ENCODE measurements around the gene PARVA.
"Not testable (repeated sequence)": the region's sequence is repeated elsewhere in the genome, so short reads cannot be mapped to it uniquely, and the experiment has no call there.

The PARVA gene

DNA sequence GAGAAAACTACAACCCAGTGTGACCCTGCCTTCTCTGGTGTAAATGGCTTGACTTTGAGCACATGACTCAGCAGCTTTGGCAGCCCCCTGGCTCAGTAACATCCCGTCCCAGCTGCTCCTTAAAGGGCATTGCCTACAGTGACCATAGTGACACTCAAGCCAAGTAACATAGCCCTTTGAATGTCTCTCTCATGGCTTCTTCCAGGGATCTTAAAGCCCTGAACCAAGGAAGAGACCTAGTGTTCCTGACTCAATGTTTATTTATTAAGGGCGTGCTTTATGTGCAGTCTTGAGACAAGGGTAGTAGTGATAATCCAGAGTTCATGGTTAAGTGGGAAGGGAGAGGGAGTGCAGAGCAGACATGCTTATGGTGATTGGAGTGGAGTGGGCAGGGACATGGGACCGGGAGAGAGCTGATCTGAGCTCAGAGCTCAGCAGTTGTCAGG lies 125.7 kb downstream of the PARVA start:
- DNase-seq (ENCODE audit: low read depth in 2 of 2): no peak

DNA sequence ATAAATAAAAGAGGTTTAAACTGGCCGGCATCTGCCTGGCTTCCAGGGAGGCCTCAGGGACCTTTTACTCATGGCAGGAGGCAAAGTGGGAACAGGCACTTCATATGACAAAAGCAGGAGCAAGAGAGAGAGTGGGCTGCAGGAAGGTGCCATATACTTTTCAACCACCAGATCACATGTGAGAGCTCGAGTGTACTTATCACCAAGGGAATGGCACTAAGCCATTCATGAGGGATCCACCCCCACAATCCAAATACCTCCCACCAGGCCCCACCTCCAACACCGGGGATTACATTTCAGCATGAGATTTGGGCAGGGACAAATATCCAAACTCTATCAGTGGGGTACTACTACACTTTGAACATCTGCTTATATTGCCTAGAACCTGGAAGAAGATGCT lies 126.5 kb downstream of the PARVA start:
- DNase-seq (ENCODE audit: low read depth in 2 of 2): no peak

DNA sequence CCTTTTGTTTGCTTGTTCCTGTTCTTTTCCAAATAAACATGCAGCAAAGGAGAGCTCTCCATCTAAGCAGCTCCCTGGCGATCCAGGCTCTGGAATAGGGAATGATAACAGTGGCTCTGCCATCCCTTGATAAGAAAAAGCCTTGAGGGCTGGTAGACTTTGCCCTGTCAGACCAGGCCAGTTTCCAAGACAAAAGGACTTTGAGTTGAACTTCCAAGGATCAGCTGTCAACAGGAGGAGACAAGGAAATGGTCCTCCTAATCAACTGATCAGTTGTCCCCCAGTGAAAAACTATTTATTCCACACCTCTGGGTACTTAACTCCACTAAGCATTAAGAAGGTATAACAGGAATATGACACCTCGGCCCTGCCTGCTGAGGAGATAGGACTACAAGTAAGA lies 127.8 kb downstream of the PARVA start:
- no peak for DNase-seq (ENCODE audit: low read depth in 2 of 2)

- DNase-seq (ENCODE audit: low read depth in 2 of 2): no peak
These were observed 129.1 kb downstream of the PARVA start for GRCh38 chr11:12506404-12506921.

GRCh38 chr11:12507391-12507790 lies 130.0 kb downstream of the PARVA start:
- no peak for DNase-seq (ENCODE audit: low read depth in 2 of 2)

GRCh38 chr11:12508151-12508751 lies 130.9 kb downstream of the PARVA start:
- no peak for DNase-seq (ENCODE audit: low read depth in 2 of 2)

- DNase-seq (ENCODE audit: low read depth in 2 of 2): no peak
These were observed 132.0 kb downstream of the PARVA start for GRCh38 chr11:12509371-12509770.

GRCh38 chr11:12512132-12512531 lies 134.8 kb downstream of the PARVA start:
- DNase-seq (ENCODE audit: low read depth in 2 of 2): no peak

DNA sequence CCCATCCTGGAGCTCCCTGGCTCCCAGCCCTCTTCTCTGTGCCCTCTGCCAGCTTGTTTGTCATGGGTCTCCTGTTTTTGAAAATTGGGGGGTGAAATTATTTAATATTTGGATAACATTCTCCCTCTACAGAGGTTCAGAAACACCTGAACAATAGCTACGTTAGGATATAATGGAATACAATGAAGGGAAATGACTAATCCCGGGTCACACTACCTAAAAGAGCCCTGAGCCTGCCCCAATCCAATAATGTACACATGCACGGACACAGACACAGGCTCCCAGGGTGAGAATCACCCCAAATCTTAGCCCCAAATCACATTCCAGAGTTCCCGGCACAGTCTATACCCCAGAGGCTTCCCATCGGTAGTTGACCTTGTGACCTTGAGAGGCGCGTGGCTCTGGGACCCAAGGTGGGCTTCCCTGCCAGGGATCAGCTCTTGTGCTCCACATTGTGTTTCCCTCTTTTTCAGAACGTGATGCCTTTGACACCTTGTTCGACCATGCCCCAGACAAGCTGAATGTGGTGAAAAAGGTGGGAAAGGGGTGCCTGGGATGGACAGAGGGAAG lies 135.5 kb downstream of the PARVA start:
- no peak for DNase-seq (ENCODE audit: low read depth in 2 of 2)

DNA sequence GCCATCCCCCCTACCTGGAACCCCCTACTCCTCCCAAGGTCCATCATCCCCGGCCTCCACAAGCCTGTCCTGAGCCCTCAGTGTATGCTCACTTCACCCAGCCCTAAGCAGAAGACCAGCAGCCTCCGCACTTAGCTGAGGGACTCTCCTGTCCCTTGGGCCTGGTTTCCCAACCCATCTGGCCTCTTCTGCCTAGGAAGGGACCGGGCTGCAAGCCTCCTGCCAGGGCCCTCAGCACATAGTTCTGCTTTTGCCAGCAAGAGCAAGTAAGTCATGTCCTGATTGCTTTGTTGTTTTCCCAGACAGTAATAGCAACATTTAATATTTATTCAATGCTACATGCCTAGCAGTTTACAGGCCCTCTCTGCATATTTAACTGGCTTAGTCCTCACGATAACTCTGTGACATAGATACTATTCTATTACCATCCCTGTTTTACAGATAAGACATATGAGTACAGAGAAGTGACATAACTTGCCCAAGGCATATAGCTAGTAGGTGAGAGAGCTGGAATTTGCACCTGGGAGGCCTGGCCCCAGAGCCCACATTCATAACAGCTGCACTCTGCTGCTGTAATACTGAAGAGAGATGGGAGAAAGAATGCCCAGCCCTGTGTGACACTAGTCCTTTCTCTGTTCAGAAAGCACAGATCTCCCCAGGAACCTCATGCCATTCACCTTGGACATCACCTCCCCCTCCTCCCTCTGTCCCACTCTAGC lies 139.2 kb downstream of the PARVA start:
- no peak for DNase-seq (ENCODE audit: low read depth in 2 of 2)

GRCh38 chr11:12517306-12517705 lies 139.9 kb downstream of the PARVA start:
- no peak for DNase-seq (ENCODE audit: low read depth in 2 of 2)

DNA sequence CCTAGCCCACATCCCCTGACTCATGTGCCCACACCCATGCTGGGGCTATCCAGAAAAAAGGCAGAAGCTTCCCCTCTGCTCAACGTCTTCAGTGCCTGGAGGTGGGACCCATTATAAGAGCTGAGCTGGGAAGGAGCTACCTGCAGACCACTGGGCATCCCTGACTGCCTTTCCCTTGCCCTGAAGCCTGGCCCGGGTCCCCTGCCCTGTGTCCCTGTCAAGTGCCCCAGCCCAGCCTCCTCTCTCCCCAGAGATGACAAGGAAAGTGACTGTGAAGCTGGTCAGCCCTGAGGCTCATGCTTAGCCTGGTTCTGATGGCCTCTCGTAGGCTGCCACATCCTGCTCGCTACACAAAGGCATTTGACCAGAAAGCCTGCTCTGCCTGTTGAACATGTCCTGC lies 140.4 kb downstream of the PARVA start:
- no peak for DNase-seq (ENCODE audit: low read depth in 2 of 2)

- no peak for DNase-seq (ENCODE audit: low read depth in 2 of 2)
These were observed 141.4 kb downstream of the PARVA start for GRCh38 chr11:12518606-12519385.

GRCh38 chr11:12520054-12520453 lies 142.7 kb downstream of the PARVA start:
- DNase-seq (ENCODE audit: low read depth in 2 of 2): no peak

DNA sequence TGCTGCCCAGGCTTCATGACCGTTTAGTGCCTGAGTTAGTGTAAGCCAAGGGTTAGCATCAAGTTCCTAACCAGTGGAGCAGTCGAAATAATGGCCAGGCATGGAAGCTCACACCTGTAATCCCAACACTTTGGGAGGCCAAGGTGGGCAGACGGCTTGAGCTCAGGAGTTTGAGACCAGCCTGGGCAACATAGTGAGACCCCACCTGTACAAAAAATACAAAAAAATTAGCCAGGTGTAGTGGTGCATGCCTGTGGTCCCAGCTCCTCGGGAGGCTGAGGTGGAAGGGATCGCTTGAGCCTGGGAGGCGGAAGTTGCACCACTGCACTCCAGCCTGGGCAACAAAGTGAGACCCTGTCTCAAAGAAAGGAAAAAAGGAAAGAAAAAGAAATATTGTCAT lies 143.2 kb downstream of the PARVA start:
- not testable (repeated sequence) for DNase-seq (ENCODE audit: low read depth in 2 of 2)

DNA sequence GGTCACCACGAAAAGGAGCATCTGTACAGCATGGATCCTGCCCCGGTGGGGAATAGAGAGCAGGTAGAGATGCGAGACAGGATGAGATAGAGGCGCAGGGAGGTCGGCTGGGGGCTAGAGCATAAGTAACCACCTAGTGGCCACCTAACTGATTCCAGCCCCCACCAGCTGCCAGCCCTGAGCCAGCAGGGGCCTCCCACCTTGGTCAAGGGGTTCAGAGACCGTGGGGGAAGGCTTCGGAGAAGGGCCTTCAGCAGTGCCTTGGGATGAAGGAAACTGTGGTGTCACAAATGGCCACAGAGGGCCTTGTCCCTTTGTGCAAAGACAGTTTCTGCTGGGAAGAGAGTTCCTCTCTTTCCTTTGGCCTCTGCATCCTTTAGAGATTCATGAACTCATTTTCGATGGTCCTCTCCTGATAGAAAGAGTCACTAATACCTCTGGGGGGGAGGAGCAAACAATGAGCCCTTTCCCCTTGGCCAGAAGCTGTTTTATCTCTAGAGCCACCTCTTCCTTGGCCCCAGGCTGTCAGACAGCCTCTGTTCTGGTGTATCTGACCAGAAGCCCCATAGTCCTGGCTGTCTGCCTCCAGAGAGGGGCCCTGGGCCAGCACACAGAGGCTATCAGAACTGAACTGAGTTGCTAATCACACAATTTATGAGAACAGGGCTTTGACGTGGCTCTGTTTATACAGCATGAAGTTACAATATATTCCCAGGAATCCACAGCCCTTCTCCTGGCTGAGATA lies 146.0 kb downstream of the PARVA start:
- no peak for DNase-seq (ENCODE audit: low read depth in 2 of 2)

GRCh38 chr11:12524865-12525264 lies 147.5 kb downstream of the PARVA start:
- no peak for DNase-seq (ENCODE audit: low read depth in 2 of 2)

DNA sequence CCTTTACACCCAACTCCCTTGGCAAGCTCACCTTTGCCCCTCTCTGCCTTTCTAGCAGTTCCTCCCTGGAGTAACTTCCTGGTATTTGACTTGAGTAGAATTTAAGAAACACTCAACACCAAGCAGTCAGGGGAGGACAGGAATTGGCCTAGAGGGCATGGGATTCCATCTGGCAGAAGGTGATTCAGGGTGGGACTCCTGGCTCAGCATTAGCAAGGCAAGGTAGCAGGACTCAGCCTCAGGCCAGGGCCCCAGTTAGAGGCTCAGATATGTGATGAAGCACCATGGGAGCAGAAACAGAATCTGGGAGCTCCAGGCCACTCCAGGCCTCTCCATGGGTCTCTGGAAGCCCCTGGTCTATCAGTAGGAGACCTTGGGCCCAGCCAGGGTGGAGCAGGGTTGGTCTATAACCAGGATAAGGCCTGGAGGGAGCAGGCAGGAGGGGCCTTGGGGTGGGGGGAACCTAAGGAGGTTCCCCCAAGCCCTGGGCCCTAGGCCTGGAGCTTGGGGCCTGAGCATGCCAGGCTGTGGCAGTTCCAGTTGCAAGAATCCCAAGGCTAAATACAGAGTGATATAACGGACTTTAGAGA lies 148.2 kb downstream of the PARVA start:
- no peak for DNase-seq (ENCODE audit: low read depth in 2 of 2)

DNA sequence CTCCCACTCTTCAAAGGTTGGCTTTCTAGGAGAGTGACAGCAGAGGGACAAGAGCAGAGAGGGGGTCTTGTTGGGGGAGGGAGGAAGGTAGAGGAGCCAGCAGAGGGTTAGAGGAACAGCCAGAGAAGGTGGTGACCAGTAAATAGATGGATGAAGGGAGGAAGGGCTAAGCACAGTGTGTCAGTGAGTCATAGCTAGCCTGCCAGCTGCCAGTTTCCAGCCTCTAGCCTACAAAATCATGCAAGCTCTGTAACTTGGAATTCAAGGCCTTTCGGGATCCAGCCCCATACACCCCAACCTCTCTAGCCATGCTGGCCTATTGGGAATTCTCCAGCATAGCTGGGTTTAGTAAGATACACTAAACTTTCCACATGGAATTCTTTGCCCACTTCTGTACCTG lies 149.4 kb downstream of the PARVA start:
- DNase-seq (ENCODE audit: low read depth in 2 of 2): no peak

DNA sequence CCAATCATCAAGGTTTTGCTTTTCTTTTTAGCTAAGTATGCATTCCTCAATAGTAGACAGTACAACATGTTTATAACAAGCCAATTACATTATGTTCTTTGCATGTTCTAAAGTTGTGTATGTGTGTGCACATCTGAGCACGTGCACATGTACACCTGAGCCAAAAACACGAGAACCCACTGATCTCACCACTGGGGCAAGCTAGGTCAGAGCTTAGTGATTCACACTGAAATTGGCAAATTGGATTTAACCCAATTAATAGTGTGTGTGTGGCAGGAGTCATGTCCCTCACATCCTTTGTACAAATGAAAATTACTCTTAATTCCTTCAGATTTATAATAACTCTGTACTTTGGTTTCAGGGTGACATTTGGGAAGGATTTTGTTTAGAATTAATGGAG lies 151.1 kb downstream of the PARVA start:
- DNase-seq (ENCODE audit: low read depth in 2 of 2): no peak

- DNase-seq (ENCODE audit: low read depth in 2 of 2): no peak
These were observed 151.7 kb downstream of the PARVA start for GRCh38 chr11:12529041-12529440.
